GM19193 (cell line): ENCODE measurements around the gene TPP1.

Experiments
- POLR2A ChIP-seq: IDR thresholded peaks from 4 replicates; pipeline ENCODE4 v1.6.1; 2011; ENCODE audit not compliant: insufficient read depth, insufficient read length; ENCODE audit errors: extremely low read depth

Gene TPP1

DNA sequence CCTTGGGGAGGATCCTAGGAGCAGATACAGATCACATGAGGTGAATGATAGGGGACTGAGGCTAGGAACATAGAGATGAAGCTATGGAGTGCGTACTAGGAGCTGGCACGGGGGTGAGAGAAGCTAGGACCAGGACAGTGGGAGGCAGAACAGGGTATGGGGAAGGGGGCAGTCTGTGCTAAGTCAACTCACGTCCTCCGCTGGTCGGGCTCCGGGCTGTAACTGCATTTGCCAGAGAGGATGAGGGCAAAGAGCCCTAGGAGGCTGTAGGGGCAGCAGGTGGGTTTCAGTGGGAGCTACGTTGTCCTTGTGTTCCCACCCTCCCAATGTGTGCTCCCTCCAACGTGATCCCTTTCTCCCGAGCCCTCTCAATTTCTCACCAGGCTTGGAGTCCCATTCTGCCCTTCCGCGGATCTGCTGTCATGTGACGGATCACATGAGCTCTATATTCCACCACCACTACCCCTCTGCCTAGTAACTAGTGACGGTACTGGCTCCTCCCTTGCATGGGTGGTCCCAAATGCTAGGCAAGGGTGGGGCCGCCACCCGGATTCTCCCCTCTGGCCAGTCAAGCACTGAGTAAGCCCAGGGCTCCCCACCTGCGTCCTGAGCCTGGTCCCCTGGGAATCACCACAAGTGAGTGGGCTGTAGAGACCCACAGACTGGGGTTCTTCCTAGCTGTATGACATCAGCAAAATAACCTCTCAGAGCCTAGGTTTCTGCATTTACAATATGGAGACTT lies at the start of gene TPP1:
Gene TPP1 (minus strand): TSS at position 419 of the 742 bp plus-strand sequence. CDS start 22 bp downstream, at position 397.
- peak; percentile 74 for TF ChIP-seq POLR2A

DNA sequence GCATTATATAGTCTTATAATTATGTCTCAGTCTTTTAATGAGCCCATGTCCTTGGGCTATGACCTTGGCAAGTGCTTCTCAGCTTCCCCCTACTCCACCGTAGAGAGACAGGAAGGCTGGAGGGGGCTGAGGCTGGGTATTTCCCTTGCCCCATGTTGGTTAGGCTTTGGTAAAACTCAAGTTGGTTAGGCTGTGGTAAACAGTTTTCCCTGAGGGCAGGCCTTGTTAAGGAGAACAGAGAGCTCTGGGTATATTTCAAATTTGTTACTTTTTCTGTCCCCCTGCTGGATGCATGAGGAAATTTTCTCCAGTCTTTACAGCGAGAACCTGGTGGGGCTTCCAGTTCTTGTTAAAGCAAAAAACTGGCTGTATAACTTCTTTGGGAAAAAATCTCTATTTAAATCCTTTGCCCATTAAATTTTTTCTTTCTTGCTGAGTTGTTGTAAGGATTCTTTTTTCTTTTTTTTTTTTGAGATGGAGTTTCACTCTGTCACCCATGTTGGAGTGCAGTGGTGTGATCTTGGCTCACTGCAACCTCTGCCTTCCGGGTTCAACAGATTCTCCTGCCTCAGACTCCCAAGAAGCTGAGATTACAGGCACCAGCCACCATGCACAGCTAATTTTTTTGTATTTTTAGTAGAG lies 48.6 kb upstream of the TPP1 start:
- no peak for TF ChIP-seq POLR2A

DNA sequence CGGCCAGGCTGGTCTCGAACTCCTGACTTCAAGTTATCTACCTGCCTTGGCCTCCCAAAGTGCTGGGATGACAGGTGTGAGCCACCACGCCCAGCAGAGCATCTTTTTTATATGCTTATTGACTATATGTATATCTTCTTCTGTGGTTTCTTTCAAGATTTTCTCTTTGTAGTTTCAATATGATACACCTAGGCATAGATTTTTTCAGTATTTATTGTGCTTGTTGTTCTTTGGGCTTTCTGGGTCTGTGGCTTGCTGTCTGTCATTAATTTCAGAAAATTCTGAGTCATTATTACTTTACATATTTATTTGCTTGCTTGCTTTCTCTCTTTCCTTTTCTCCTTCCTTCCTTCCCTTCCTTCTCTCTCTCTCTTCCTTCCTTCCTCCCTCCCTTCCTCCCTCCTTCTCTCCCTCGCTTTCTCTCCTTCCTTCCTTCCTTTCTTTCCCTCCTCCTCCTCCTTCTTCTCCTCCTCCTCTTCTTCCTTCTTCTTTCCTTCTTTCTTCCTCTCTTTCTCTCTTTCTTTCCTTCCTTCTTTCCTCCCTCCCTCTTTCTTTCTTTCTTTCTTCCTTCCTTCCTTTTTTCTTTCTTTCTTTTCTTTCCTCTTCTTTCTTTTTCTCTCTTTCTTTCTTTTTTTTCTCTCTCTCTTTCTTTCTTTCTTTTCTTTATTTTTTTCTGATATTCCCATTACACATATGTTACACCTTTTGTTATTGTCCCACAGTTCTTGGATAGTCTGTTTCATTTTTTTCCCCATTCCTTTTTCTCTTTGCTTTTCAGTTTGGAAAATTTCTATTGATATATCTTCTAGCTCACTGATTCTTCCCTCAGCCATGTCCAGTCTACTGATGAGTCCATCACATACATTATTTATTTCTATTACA lies 47.3 kb upstream of the TPP1 start:
- no peak for TF ChIP-seq POLR2A

DNA sequence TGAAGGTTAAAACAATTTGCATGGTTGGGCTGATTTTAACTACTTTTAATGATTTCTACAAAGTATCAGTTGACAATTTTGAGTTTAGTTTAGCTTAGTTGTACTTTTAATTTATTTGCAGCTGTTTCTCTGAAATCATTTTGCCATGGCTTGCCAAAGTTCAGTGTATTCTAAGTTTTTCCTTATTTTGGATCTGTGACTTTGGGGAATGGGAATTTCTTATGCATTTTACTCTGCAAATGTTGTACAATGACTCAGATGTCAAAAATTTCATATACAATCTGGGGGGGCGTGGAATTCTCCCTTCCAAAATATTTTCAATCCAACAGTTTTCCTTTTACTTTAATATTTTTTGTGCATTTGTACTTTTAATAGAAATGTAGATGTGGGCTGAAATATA lies 45.3 kb upstream of the TPP1 start:
- TF ChIP-seq POLR2A: no peak

DNA sequence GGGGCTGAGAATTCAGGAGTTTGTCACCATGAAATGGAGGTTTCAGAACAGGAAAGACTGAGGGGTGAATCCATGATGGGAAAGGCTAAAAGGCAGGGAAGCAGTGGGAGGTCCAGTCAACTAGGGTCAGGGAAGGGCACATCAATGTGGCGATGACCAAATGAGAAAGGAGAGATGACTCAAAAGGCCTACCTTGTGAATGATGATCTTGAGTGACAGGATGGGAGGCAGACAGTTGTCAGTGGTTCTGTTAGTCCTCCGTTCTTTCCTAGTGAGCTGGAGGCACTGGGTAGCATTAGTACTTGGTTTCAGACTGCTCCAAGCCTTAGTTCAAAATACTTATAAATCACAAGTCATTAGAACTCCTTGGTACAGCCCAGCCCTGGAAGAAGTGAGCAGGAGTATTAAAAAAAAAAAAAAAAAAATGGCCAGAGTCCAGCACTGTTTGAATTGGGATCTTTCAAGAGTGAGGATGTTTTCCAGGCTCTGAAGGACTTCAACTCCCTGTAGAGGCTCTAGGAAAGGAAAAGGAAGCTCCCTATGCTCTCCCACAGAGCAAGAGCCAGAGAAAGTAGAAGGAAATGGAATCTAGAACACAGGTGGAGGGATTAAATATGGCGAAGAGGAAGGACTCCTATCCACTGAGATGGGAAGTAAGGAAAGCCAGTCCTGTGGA lies 44.7 kb upstream of the TPP1 start:
- no peak for TF ChIP-seq POLR2A

DNA sequence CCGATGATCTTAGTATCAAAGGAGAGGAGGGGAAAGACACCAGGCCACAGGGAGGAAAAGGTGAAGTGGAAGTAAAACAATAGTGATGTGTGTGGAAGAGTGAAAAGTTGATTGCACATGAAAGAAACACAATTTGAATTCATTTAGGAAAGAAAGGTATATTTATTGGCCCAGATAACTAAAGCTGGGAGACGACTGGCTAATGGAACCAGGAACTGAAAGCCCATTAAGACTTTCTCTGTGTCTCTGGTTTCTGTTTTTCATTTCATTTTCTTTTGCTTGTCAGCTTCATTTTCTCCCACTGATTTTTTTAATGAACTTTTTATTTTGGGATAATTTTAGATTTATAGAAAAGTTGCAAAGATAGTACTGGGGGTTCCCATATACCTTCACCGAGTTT lies 41.5 kb upstream of the TPP1 start:
- TF ChIP-seq POLR2A: no peak

DNA sequence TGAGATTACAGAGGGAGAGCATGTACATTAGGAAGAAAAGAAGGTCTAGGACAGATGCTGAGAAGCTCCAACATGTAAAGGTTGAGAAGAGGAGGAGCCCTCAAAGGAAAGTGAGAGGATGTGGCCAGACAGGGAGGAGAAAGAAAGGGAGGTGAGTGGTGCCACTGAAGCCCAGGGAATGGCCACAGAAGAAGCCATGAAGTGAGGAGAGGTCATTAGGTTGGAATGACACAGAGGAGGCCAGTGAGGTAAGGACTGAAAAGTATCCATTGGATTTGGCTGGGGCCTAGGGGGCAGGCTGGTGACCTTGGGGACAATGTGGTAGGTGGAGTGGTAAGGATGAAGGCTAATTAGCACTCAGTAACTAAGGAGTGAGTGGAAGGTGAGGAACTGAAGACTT lies 39.4 kb upstream of the TPP1 start:
- TF ChIP-seq POLR2A: no peak

GRCh38 chr11:6657346-6657745 lies 38.1 kb upstream of the TPP1 start:
- no peak for TF ChIP-seq POLR2A

DNA sequence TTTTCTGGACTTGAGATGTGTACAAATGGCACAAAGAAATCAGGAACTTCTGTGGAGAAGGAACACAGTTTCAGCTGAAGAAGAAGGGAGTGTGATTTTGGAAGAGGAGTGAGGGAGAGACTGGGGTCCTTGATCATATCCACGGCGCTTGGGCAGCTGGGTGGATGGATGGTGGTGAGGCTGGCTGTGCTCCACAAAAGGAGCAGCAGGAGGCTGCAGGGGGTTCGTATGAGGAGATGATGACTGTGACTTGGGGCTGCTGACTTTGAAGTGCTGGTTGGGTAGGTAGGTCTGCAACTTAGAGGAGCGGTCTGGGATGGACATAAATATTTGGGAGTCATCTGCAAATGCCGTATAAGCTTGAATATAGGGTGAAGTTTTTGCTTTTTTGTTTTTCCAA lies 37.7 kb upstream of the TPP1 start:
- TF ChIP-seq POLR2A: no peak

GRCh38 chr11:6656584-6656915 lies 37.3 kb upstream of the TPP1 start:
- TF ChIP-seq POLR2A: no peak

DNA sequence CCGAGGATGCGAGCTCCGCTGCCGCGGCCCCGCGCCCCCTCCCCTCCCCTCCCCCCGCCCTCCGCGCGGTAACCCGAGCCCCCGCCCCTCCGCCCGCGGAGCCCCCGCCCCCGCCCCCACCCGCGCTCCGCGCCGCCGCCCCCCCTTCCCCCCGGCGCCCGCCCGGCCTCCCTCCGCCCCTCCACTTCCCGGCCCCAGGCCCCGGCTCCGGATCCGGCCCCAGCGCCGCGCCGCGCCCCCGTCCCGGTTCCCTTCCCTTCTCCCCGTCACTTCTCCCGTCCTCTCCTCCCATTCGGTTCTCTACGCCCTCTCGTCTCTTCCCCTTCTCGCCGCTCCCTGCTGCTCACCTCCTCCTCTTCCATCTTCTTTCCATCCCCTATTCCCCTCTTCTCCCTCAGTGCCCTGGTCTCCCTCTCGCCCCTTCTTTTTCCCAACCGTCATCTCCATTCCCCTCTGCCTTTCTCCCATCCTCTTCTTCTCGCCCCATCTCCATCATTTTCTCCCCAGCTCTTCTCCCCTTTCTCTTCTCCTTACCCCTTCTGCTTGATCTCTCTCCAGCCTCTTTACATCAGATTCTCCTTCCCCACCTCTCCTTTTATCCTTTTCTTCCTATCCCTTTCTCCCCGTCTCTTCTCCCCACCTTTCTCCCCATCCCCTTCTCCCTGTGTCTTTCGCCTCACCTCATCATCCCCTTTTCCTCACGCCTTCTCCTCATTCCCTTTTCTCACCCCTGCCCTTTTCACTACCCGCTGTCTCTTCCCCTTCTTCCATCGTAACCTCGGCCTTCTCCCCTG lies 36.8 kb upstream of the TPP1 start, which contains the start of gene DCHS1:
Gene DCHS1 (minus strand): TSS at position 20 of the 794 bp plus-strand sequence. CDS start 14,196 bp downstream, outside the sequence.
- TF ChIP-seq POLR2A: no peak

GRCh38 chr11:6655020-6655789 lies 36.0 kb upstream of the TPP1 start:
- no peak for TF ChIP-seq POLR2A

GRCh38 chr11:6654281-6655019 lies 35.2 kb upstream of the TPP1 start:
- TF ChIP-seq POLR2A: no peak

- TF ChIP-seq POLR2A: no peak
These were observed 34.4 kb upstream of the TPP1 start for GRCh38 chr11:6653656-6654055.
